IPS-NIHi7 (cell line): ENCODE measurements around the gene LDLRAD2.

ENCODE experiments used
- DNase-seq: peaks from one replicate; pipeline ENCODE4 v3.0.0; 2012; ENCODE audit warnings: mixed read lengths; ENCODE audit errors: extremely low spot score

LDLRAD2 gene

DNA sequence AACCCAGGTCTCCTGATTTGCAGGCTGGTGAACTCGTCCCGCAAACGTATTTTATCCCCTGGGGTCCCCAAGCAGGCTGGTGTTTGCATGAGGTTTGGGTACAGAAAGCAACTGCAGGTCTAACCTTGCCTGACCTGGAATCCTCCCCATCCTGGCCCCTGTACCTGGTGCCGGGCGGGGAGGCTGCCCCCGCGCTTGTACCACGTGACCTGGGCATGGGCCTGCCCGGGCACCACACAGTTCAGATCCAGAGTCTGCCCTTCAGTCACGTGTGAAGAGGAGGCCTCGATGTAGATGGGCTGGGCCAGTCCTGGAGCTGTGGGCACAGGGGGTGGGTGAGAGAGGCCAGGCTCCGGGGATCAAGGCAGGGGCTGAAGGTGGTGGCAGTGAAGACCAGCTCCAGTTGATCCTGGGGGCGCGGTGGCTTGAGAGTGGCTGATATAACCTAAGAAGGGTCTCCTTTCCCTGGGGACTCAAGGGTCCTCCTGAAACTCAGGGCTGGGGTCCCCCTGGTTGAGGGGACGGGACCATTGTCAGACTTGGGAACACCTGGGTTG is 30.6 kb downstream of the LDLRAD2 start:
- no peak for DNase-seq

DNA sequence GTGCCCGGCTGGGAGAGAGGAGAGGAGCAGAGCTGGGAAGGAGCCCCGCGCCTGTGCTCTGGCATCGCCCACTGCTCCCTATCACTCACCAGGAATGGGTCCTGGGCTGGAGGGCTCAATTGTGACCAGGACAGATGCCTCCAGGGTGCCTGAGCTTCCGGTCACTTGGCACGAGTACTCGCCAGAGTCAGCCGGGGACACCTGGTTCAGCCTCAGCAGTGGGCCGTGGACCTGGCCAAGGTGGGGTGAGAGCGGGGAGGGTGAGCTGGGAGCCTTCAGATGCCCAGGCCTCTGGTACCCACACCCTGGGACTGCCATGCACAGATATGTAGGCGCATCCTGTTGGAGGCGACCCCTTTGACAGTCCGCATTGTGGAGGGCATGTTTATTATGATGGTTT is 31.1 kb downstream of the LDLRAD2 start:
- no peak for DNase-seq

DNA sequence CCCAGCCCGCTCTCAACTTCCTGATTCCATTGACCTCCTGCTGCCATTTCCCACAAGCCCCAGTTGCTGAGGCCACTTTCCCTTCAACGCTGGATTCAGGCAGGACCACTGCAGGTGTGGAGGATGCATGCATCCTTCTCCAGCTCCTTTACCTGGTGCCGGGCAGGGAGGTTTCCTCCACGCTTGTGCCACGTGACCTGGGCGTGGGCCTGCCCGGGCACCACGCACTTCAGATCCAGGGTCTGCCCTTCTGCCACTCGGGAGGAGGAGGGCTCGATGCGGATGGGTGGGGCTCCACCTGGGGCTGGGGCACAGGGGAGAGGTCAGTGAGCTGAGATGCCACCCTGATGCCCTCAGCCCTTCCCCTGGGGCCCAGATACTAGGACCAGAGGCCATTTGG is 31.9 kb downstream of the LDLRAD2 start:
- no peak for DNase-seq

DNA sequence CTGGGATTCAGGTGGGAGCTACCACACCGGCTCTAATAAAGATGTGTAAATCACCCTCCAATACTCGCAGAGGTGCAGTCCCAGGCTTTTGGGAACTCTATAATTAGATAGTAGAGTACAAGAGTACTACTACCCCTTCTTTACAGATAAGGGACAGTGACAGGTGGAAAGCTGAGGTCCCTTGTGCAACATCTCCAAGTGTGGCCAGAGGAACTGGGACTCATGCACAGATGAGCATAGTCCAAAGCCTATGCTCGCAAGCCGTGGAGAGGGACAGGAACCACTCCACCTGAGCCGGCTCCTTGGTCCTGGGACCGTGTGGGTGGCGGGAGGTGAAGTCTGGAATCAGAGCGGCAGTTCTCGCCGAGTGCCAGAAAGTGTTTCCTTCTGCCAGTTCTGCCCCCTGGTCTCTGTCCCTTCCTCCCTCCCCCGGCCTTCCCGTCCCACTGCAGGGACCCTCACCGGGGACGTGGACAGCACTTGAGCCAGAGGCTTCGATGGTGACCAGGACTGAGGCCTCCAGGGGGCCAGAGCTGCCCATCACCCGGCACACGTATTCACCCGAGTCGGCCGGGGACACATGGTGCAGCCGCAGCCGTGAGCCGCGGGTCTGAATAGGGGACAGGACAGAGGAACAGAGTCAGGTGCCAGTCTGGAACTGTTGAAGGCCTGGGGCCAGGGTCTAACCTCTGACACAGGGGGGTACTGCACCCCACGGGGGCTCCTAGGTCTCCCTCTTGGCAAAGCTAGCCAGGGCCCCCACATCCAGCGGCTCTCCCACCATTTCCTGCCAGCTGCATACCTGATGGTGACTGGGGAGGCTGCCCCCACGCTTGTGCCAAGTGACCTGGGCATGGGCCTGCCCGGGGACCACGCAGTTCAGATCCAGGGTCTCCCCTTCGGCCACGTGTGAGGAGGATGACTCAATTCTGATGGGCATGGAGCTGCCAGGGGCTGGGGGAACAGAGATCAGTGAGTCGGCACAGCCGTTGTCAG is 33.9 kb downstream of the LDLRAD2 start:
- DNase-seq: no peak

DNA sequence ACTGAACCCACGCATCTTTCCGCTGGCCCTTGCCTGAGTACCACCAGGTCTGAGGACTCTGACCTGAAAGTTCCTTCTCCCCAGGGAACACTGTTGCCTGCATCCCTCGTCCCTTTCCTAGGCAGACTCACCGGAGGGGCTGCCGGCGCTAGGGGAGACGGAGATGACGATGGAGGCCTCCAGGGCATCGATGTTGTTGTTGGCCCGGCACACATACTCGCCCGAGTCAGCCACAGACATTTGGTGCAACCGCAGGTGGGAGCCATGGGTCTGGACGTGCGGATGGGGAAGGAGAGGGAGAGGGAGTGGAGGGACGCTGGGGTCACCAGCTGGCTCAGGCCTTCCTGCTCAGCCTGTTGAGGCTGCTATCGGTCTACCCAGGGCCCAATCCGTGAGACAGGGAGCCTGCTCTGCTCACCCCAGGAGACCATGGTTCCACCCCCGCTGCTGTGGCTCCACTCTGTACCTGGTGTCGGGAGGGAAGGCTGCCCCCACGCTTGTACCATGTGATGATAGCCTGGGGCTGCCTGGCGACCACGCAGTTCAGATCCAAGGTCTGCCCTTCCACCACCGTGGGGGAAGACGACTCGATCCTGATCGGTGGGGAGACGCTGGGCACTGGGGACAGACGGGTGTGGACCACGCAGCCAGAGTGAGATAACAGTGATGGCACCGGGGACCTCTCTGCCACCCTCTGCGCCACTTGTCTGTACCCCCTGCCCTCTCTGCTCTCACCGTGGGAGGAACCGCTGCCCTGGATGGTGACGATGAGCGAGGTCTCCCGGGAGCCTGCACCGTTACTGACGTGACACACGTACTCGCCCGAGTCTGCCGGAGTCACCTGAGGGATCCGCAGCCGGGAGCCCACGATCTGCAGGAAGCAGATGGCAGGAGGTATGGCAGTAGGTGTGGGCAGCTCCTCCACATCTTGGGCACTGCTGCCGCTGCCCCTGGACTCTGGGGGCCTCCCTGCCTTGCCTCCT is 35.4 kb downstream of the LDLRAD2 start:
- DNase-seq: no peak

DNA sequence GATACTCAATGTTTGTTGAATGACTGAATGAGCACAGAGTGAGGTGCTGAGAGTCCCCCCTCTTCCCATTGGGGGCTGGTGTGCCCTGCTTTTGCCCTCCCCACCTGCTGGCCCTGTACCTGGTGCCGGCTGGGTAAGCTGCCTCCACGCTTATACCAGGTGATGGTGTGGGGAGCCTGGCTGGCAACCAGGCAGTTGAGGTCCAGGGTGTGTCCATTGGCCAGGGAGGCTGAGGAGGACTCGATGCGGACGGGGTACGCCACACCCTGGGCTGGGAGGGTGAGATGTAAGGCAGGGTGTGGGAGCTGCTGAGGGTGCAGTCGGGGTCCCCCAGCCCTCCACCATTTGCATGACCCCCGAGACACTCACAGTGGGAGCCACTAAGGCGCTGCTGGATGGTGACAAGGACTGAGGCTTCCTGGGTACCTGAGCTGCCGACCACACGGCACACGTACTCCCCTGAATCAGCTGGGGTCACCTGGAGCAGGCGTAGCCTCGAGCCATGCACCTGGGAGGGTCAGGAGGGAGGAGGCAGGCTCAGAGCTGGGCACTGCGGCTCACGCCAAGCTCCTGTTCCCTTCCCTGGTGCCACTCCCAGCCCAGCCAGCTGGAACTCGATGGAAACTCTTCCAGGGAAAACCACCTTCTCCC is 36.6 kb downstream of the LDLRAD2 start:
- DNase-seq: no peak

DNA sequence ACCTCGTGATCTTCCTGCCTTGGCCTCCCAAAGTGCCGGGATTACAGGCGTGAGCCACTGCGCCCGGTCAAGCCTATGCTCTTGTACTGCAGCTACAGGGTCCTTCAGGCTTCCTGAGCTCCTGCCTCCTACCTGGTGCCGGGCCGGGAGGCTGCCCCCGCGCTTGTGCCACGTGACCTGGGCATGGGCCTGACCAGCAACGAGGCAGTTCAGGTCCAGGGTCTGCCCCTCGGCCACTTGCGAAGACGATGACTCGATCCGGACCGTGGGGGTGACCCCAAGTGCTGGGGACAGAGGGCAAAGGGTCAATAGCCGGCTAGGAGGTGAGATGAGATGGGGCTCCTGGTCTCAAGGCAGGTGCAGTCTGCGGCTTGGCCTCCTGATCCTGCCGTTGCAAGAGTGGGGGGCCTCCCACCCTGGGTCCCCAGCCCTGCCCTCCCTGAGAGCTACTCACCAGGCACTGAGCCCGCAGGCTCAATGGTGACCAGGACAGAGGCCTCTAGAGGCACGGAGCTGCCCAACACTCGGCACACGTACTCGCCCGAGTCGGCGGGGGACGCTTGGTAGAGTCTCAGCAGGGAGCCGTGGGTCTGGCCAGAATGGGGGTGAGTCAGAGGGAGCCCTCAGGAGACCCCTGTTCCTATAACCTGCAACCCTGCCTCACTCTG is 38.0 kb downstream of the LDLRAD2 start:
- DNase-seq: no peak

DNA sequence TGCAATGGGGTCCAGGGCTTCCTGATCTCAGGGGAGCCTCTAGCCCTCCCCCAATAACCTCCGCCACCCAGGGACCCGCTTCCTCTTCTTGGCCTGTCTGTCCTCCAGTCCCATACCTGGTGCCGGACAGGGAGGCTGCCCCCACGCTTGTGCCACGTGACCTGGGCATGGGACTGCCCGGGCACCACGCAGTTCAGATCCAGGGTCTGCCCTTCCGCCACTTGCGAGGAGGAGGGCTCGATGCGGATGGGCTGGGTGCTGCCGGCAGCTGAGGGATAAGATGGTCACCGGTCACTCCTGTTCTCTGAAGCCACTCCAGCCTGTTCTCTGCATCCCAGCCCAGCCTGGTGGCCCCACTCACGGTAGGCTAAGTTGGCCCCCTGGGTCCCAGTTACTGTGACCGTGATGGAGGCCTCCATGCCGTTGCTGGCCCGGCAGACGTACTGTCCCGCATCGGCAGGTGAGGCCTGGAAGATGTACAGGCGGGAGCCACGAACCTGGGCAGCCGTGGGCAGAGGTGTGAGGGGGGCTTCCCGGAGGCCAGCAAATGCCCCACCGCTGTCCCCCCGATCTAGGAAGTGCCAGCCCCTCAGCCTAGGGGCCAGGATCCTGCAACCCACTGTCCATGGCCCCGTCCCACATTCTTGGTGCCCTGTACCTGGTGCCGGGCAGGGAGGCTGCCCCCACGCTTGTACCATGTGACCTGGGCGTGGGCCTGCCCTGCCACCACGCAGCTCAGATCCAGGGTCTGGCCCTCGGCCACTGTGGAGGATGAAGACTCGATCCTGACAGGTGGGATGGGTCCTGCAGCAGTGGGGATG is 39.6 kb downstream of the LDLRAD2 start:
- no peak for DNase-seq

DNA sequence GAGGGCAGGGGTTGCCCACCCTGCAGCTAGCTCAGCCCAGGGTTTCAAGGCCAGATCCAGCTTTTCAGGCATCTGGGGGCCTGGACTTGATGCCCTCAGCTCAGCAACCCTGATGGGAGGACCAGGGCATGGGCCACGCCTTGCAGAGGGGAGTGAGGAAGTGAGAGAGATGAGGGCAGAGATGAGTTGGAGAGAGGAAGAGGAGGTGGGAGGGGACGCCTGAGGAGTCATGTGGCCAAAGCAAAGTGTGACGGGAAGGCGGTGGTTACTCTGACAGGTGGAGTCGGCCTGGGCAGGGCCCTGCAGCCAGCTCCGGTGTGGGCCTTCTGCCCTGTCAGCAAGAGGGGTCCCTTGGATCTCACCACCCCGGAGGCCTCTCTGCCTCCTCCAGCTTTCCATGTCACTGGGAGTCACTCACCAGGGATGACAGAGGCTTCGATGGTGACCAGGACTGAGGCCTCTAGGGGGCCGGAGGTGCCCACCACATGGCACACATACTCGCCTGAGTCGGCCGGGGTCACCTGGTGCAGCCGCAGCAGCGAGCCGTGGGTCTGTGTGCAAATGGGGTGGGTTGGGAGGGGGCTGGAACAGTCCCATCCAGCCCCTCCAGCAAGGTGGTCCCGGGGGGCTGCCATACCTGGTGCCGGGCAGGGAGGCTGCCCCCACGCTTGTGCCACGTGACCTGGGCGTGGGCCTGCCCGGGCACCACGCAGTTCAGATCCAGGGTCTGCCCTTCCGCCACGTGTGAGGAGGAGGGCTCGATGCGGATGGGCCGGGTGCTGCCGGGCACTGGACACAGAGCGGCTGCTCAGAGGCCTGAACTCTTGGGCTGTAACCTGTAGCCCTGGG is 40.4 kb downstream of the LDLRAD2 start:
- no peak for DNase-seq

DNA sequence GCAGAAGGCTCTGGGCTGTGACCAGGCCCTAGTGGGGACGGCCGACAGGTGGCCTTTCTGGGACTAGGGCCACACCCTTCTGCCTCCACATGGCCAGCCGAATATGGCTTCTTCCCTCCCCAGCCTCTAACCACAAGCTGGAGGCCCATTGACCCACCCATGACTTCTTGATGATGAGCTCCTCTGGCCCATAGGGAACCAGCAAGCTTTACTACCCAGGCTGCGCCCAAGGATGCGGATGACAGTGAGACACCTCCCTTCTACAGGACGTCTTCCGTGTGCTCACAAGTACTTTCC is 41.0 kb downstream of the LDLRAD2 start:
- DNase-seq: no peak

DNA sequence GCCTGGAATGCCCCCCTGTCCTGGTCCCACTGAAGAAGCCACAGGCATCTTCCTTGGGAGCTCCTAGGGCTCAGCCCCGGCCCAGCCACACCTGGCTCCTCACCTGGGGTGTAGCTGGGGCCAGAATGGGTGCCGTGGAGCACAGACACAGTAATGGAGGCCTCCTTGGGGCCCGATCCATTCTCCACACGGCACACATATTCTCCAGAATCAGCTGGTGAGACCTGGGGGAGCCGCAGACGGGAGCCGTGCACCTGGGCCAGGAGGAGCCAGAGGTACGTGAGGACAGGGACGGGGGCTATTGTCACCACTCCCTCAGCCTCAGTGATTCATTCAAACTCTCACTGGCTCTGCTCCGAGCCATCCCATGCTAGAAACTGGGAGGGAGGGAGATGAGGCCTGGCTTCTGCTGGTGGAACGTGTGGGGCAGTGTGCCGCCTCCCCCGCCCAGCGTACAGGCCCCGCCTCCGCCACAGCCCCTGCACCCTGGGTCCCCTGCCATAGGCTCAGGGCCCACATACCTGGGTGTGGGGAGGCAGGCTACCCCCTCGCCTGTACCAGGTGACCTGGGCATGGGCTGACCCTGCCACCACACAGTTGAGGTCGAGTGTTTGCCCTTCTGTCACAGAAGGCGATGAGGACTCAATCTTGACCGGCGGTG is 42.2 kb downstream of the LDLRAD2 start:
- DNase-seq: no peak

DNA sequence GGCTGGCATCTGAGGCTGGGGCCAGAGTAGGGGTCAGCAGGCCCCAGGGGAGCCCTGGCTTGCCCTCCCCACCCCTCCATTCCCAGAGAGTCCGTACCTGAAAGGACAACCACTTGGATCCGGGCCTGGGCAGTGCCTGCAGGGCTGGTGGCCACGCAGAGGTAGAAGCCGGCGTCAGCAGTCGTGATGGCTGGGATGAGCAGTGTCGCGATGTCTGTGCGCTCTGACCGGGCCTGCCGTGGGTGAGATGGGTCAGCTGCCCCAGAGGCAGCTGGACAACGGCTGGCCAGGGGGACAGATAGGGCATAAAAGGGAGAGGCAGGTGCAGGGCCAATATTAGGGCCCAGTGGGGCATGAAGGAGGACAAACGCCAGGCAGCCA is 42.7 kb downstream of the LDLRAD2 start:
- DNase-seq: no peak

DNA sequence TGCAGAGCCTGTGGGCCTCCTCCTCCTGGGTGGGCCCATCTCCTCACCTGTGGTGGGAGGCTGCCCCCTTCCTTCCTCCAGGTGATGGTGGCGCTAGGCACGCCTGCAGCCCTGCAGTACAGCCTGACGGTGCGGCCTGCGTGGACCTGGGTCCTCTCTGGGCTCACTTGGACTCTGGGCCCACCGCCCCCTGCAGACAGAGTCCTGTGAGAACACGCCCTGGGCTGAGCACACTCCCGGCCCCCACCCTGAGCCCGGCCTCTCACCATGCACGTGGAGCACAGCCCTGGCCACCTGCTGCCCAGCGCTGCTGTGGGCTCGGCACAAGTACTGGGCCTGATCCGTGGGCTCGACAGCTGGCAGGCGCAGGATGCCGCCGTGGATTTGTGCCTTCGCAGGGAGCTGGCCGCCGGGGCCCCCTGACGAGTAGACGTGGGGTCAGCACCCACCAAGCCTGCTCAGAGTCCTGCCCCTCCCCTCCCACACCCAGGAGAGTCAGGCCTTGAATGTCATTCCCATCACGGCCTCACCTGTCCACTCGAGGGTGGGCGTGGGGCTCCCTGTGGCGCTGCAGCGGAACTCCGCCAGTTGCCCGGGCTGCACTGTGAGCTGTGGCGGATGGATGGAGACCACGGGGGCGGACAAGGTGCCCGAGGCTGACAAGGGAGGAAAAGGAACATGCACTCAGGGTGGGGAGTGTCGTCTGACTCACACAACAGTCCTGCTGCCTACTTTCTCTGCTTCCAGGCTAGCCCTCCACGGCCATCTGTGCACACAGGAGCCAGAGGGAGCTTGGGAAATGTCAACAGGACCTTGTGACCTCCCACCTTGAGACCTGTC is 43.4 kb downstream of the LDLRAD2 start:
- no peak for DNase-seq

DNA sequence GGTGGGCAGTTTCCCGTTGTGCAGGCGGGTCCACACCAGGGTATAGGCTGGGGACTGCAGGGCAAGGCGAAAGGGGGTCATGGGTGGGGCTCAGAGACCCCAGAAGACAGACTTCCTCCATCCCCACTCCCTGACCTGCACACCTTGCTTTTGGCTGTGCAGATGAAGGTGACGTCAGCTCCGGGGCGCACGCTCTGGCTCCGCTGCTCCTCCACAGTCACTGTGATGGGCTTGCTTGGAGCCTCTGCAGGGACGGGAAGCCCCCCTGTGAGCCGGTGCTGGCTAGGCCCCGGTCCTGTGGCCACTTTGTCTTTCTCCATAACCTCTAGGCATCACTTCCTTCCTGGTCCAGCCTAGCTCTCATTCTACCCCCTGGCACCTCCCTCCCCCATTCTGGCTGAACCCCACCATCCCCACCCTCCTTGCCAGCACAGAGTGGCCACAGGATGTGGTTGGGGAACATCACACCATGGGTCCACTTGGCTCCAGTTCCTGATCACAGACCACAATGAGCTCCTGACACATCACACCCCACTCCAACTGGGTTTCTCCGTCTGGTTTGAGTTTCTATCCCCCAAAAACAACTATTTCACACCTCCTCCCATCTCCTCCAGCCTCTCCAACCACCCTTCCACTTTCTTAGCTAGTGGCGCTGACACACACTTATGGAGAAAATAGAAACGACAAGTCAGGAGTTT is 45.2 kb downstream of the LDLRAD2 start:
- no peak for DNase-seq

DNA sequence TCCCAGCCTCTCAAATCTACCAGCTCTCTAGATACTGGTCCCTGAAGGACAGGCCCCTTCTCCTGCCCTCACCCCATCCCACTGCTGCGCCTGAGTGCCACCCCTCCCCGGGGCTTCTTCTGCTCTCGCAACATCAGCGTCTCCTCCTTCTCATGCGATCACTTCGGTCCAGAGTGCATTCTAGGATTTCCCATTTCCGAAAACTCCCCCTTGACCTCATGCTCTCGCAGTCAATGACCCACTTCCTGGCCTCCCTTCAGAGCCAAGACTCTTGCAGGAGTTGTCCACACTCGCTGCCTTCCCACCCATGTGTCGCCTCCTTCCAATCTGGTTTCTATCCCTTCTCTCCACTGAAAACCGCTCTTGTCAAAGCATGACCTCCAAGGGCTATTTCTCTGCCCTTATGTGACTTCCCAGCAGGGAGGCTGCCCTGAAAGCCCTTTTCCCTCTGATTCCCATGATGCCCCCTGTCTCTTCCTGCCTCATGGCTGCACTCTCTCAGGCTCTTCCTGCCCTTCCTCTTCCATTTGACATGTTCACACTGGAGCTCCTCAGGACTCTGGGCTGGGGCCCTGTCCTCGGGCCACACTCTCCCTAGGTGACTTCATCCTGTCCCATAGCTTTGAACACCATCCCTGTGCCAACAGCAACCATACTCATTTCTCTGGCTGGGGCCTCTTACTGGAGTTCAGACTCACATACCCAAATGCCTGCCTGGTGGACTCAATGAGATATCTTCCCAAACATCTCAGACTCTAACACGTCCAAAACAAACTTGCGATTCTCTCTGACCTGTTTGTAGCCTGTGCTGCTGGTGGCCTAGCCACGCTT is 46.0 kb downstream of the LDLRAD2 start:
- no peak for DNase-seq

DNA sequence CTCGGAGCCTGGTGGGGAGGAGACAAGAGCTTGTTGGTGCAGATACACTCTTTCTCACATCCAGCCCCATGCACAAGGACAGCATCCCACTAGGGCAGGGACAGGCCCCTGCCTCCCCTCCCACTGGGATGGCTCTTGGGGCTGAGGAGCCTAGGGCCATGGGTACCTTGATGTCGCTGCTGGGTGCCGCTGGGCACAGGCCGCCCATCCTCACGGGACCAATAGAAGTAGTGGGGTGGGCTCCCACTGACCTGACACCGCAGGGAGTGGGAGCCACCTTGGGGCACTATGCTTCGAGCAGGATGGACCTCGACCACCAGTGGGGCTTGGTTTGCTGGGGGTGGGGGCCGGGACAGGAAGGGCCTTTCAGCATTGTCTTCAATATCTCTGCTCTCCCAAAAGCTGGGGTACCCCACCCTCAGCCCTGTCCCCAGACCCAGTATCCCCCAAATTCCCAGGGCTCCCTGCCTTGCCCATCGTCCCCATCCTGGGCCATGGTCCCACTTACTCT is 47.7 kb downstream of the LDLRAD2 start:
- no peak for DNase-seq
